NCI-H2081 (cell line): ENCODE measurements around the gene PNMA6A.
"Not testable (repeated sequence)": the region's sequence is repeated elsewhere in the genome, so short reads cannot be mapped to it uniquely, and the experiment has no call there.

Source experiments
- DNase-seq, 2 experiments: peaks; one replicate each; lab custom pipeline; 2025; lab: John Stamatoyannopoulos, UW

PNMA6A gene

GRCh38 chrX:153075366-153075765 is 3.1 kb downstream of the PNMA6A start:
- no peak for DNase-seq

DNA sequence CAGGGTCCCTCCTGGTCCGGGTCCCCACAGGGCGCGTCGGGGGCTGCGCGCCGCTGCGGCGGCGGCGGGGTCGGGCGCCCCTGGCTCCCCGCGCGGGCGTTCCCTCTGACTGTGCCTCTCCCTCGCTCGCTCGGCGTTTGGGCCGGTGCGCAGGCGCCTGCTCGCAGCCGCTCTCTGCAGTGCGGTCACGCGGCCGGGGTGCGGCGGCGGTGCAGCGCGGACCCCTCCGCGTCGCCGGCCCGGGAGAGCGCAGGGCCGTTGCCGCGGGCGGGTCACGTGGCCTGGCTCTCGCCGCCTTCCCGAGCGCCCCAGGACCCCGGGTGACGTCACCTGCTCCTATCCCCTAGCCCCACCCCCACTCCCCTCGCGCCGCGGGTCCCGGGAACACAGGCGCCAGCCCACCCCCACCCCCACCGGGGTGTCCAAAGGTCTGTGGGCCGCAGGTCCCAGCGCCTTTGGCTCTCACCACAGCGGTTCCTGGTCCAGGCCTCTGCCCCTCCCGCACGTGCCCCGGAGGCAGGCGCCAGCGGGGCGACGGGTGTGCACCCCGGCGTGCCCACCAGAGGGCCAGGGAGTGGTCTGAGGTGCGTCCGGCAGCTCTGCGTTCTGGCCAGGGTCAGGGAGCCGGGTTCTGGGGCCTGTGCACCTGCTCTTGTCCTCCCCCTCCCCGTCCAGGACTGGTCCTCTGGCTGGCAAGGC is 5.3 kb downstream of the PNMA6A start:
- DNase-seq = not testable (repeated sequence)

GRCh38 chrX:153083238-153083923 is 11.1 kb downstream of the PNMA6A start:
- DNase-seq = not testable (repeated sequence)

- DNase-seq = no peak
Measured at GRCh38 chrX:153102418-153102817, 30.2 kb downstream of the PNMA6A start.

GRCh38 chrX:153104959-153105358 is 32.7 kb downstream of the PNMA6A start:
- DNase-seq = not testable (repeated sequence)

GRCh38 chrX:153106092-153106801 is 34.0 kb downstream of the PNMA6A start:
- DNase-seq = not testable (repeated sequence)

DNA sequence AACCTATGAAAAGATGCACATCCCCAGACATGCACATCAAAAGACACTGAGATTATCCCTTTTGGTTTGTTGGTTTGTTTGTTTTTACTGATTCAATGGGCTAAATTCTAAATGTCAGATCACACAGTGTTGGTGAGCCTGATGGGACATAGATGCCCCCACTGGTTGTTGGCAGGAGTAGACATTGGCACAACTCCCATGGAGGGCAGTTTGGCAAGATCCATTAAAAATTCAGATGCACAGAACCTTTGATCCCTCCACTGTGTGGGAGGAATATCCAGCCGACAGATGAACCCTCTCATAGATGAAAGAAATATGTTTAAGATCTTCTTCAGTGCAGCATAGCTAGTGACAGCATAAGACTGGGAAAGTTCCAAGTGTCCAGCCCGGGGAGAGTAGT is 38.5 kb downstream of the PNMA6A start:
- not testable (repeated sequence) for DNase-seq

- not testable (repeated sequence) for DNase-seq
Measured at GRCh38 chrX:153113851-153114250, 41.6 kb downstream of the PNMA6A start.

DNA sequence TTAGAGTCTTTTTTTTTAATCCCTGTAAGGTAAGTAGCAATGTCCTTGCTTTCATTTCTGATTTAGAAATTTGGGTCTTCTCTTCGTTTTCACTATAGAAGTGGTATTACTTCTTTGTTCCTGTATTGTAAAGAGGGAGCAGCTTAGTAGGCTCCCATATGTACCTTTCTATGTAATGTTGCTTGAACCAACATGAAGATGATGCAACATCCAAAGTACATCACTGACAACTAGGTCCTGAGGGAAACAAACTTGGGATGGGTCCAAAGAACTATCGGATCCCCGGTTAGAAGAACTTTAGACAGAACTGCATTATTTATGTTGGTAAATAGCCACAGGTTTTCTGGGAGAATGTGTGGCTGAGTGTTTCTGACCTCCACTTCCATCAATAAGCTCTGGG is 45.5 kb downstream of the PNMA6A start:
- not testable (repeated sequence) for DNase-seq

GRCh38 chrX:153120230-153120629 is 48.0 kb downstream of the PNMA6A start:
- DNase-seq = not testable (repeated sequence)

DNA sequence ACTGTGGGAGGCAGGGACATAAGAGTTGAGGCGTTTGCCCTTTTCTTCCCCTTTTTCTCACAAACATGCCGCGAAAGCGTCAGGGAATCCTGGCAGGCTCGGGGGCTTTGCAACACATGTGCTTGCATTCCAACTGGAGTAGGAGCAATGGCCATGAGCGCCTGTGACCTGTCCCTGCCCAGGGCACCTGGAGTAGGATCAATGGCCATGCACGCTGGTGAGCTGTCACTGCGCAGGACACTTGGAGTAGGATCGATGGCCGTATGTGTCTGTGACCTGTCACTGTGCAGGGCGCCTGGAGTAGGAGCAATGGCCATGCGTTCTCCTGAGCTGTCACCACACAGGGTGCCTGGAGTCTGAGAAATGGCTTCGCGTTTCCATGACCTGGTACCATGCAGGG is 51.2 kb downstream of the PNMA6A start:
- DNase-seq = not testable (repeated sequence)
